C4-2B (cell line): ENCODE measurements around the gene KLHL36.

Source experiments
- H3K27ac ChIP-seq: fragments of 450-650 bp; 2 replicates; pipeline ENCODE4 v1.5.1; 2017
- ZFX ChIP-seq: fragments of 450-650 bp; IDR thresholded peaks from 2 replicates; pipeline ENCODE4 v1.6.1; 2017
- TF ChIP-seq, protein P1 (sequence below): fragments of 450-650 bp; conservative IDR thresholded peaks from 2 replicates; pipeline ENCODE4 v1.5.1; 2017; ENCODE audit warnings: mild to moderate bottlenecking

Gene KLHL36

DNA sequence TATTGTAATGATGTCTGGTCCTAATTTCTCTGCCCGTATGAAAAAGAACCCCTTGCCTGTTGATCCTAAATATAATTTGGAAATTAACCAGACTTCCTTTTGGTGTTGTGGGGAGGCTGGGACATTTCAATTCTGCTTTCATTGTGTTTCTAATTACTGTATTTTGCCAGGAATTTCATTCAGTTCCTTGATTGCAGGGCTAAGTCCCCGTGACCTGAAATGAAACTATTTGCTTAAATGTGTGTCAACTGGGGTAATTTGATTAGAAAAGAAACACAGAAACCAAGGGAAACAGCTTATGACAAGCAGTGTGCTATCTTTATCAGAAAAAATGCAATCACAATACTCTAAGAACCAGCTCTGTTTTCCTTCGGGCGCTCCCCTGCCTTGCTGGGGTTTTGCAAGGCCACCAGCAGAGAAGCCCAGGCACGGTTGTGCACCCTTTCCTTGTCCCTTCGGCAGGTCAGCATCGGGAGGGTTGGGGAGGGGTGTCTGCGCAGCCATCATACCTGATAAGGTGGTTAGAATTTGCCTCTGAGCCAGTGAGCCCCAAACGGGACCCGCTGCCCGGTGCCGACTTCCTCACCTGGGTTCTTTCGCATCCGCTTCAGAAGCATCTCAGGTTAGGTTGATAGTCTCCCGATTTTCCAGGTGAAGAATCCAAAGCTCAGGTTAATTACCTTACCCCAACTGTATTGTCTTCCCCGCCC, 19.4 kb downstream of the KLHL36 start:
- no peak overlapping the region for H3K27ac ChIP-seq
- TF ChIP-seq ZFX: no peak
- TF ChIP-seq, protein P1, sequence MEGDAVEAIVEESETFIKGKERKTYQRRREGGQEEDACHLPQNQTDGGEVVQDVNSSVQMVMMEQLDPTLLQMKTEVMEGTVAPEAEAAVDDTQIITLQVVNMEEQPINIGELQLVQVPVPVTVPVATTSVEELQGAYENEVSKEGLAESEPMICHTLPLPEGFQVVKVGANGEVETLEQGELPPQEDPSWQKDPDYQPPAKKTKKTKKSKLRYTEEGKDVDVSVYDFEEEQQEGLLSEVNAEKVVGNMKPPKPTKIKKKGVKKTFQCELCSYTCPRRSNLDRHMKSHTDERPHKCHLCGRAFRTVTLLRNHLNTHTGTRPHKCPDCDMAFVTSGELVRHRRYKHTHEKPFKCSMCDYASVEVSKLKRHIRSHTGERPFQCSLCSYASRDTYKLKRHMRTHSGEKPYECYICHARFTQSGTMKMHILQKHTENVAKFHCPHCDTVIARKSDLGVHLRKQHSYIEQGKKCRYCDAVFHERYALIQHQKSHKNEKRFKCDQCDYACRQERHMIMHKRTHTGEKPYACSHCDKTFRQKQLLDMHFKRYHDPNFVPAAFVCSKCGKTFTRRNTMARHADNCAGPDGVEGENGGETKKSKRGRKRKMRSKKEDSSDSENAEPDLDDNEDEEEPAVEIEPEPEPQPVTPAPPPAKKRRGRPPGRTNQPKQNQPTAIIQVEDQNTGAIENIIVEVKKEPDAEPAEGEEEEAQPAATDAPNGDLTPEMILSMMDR: no peak

DNA sequence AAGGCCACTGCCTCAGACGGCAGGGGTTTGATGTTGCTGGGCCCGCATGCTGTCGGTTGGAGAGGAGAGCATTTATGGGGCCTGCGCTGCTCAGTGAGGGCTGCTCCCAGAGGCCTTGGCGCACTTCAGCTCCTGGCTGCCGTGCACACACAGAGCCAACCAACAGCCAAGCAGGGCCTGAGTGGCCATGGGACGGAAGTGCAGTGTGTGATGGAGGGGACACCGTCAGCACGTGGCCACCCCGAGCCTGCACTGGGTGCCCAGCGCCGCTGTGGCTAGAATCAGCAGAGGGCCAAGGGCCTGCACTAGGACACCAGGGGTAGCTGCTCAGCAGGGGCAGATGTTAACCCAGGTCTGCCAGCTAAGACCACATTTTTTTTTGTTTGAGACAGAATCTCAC, 21.8 kb downstream of the KLHL36 start:
- H3K27ac ChIP-seq: no peak overlapping the region
- TF ChIP-seq ZFX: no peak
- TF ChIP-seq, protein P1: no peak

DNA sequence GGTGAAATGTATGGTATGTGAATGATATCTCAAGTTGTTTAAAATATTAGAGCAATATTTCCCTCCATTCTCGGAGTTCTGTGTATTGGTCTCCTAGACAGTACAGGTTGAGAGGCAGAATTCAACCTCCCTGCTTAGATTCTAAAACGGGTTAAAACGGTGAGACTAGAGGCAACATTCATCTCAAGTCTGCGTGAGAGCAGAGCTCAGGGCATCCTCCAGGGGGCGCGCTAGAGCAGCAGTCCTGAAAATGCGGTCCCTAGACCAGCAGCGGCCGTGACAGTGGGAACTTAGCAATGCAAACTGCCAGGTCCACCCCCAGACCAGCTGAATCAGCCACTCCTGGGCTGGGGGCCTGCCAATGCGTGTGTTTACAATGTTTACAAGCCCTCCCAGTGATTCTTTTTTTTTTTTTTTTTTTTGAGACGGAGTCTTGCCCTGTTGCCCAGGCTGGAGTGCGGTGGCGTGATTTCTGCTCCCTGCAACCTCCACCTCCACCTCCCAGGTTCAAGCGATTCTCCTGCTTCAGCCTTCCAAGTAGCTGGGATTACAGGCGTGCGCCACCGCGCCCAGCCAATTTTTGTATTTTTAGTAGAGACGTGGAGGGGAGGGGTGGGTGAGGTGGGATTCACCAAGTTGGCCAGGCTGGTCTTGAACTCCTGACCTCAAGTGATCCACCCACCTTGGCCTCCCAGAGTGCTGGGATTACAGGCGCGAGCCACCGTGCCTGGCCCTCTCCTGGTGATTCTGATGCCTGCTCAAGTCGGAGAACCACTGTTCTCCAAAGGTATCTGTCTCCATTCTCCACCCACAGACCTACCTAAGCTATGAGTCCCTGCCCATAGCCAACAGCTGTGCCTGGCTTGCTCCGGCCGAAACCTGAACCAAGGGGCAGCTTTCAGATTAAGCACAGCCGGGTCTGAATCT, 24.2 kb downstream of the KLHL36 start:
- H3K27ac ChIP-seq: peak overlapping the region; percentile 15; the same call in 1 of the 2 replicates
- TF ChIP-seq, protein P1: peak; percentile 92
- no peak for TF ChIP-seq ZFX

DNA sequence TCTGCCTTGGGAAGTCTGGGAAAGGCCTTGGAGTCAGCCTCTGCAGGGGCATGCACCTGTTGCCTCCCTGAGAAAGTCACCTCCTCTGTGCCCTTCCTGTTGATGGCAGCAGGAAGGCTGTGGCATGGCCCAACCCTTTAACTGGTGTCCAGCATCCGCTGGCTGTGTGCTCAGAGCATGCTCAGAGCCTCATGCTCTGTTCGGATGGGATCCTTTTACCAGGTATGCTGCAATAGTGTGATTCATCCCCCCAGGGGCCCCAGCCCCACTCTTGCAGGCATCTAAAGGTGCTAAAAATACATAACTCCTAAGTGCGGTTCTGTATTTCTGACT, 24.9 kb downstream of the KLHL36 start:
- peak overlapping the region; percentile 15; the same call in 1 of the 2 replicates for H3K27ac ChIP-seq
- TF ChIP-seq ZFX: no peak
- TF ChIP-seq, protein P1: no peak

DNA sequence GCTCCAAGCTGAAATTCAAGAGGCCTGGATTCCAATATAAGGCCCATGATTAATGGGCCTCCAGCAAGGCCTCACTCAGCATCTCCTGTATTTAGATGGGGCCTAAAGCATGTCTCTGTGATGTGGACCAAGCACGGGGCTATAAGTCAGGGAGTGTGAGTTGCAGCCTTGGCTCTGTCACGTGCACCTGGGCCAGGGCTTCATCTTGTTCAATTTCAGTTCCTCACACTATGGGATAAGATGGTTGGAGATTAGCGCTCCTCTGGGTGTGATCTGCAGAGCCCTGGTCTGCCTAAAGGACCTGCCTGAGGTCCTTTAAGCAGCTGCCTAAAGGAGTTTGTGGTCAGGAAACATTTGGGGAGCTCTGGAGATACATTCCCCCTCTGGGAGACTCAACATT, 25.2 kb downstream of the KLHL36 start:
- H3K27ac ChIP-seq: no peak overlapping the region
- TF ChIP-seq, protein P1: no peak
- TF ChIP-seq ZFX: no peak

DNA sequence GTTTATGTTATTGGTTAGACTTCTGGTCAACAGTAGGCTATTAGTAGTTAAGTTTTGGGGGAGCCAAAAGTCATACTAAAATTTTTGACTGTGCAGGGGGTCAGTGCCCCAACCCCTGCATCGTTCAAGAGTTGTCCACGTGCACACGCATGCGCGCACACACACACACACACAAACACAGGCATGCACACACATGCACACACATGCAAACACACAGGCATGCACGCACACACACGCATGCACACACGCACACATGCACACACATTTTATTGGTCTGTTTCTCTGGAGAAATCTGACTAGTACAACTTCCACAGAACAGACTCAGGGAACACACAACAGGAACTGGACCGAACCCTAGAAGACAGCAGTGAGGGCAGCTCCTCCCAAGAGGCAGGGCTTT, 27.1 kb downstream of the KLHL36 start:
- no peak overlapping the region for H3K27ac ChIP-seq
- TF ChIP-seq ZFX: no peak
- TF ChIP-seq, protein P1: no peak

DNA sequence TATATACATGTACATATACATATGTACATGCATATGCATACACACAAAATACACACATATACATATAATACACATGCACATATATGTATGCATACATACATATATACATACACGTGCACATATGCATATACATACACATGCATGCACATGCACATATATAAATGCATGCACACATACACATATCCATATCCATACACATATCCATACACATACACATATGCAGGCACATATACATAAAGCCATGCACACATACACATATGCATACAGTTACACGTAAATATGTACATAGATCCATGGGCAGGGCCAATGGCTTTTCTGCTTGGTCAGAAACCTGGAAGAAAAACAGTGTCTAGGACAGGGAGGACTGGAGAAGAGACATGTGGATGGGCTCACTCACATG, 27.6 kb downstream of the KLHL36 start:
- H3K27ac ChIP-seq: no peak overlapping the region
- TF ChIP-seq, protein P1: no peak
- no peak for TF ChIP-seq ZFX
